Endothelial cell (in vitro differentiated cells): ENCODE results near the gene GPHN. TPM values are rescaled to one million over a fixed set of nuclear protein-coding genes. Genes with fewer than 3 reads are reported as not detected.
A peak's percentile ranks its signal among the peaks of the same experiment; 100 is the strongest.
"Not testable (repeated sequence)": the region's sequence is repeated elsewhere in the genome, so short reads cannot be mapped to it uniquely, and the experiment has no call there.

Source experiments
- DNase-seq: peaks from one replicate; pipeline ENCODE4 v3.0.0; 2021; ENCODE audit warnings: low spot score
- H3K27ac Mint-ChIP-seq: one replicate; pipeline ENCODE4 v1.8.0; 2021; ENCODE audit warnings: mixed read lengths, inconsistent platforms; ENCODE audit not compliant: unreplicated experiment
- H3K27me3 Mint-ChIP-seq: one replicate; pipeline ENCODE4 v1.8.0; 2021; ENCODE audit warnings: mild to moderate bottlenecking, moderate library complexity, mixed read lengths, inconsistent platforms; ENCODE audit not compliant: unreplicated experiment
- H3K36me3 Mint-ChIP-seq: one replicate; pipeline ENCODE4 v1.8.0; 2021; ENCODE audit warnings: mild to moderate bottlenecking, low read depth, mixed read lengths, inconsistent platforms; ENCODE audit not compliant: unreplicated experiment
- H3K4me1 Mint-ChIP-seq: one replicate; pipeline ENCODE4 v1.8.0; 2021; ENCODE audit warnings: mild to moderate bottlenecking, mixed read lengths, inconsistent platforms; ENCODE audit not compliant: unreplicated experiment
- H3K4me3 Mint-ChIP-seq: one replicate; pipeline ENCODE4 v1.8.0; 2021; ENCODE audit warnings: mild to moderate bottlenecking, mixed read lengths, inconsistent platforms; ENCODE audit not compliant: unreplicated experiment
- H3K9me3 Mint-ChIP-seq: one replicate; pipeline ENCODE4 v1.8.0; 2021; ENCODE audit warnings: mixed read lengths, inconsistent platforms; ENCODE audit not compliant: unreplicated experiment
- CTCF ChIP-seq: fragments of 200-600 bp; sonication (generic); IDR thresholded peaks from one replicate; pipeline ENCODE4 v1.5.0; 2021; ENCODE audit warnings: antibody characterized with exemption; ENCODE audit not compliant: unreplicated experiment
- total RNA-seq: library from RNA; stranded (reverse); fragmentation: NEBNext Ultra II Directional; extraction: Animal tissue kit (Norgen Biotek cat#: 25700); gene quantifications from one replicate; pipeline ENCODE4 v1.2.1, GENCODE V29; 2021; ENCODE audit not compliant: unreplicated experiment

GPHN gene
- total RNA-seq, 1 donor from 2014 or later, result 30.0 TPM

- Mint-ChIP-seq H3K4me1 (peaks cover 6% of the 10 kb centered on the region), H3K36me3 (peaks cover 16% of the 10 kb centered on the region), H3K27me3 (no peaks in the 10 kb centered on the region), H3K9me3 (no peaks in the 10 kb centered on the region), H3K27ac (no peak overlapping the region), H3K4me3 (no peak overlapping the region)
- no peak for DNase-seq
- TF ChIP-seq CTCF, result no peak
These were observed 209.7 kb downstream of the GPHN start for GRCh38 chr14:66717561-66718140.

- no peak for DNase-seq
- Mint-ChIP-seq H3K9me3 (peaks cover 14% of the 10 kb centered on the region), H3K4me1 (peaks cover 3% of the 10 kb centered on the region), H3K36me3 (peaks cover 20% of the 10 kb centered on the region), H3K27ac (no peak overlapping the region), H3K4me3 (no peak overlapping the region), H3K27me3 (no peaks in the 10 kb centered on the region)
- no peak for TF ChIP-seq CTCF
These were observed 217.0 kb downstream of the GPHN start for GRCh38 chr14:66724996-66725395.

GRCh38 chr14:66731298-66731697 is 223.4 kb downstream of the GPHN start:
- Mint-ChIP-seq H3K36me3 (peaks cover 44% of the 10 kb centered on the region), H3K4me3 (peak overlapping the region; percentile 79), H3K9me3 (peaks cover 30% of the 10 kb centered on the region)
- not testable (repeated sequence) for H3K27me3 Mint-ChIP-seq, H3K4me1 Mint-ChIP-seq, DNase-seq, H3K27ac Mint-ChIP-seq

GRCh38 chr14:66735853-66736252 is 227.9 kb downstream of the GPHN start:
- no peak overlapping the region for H3K4me3 Mint-ChIP-seq
- H3K4me1 Mint-ChIP-seq, result no peaks in the 10 kb centered on the region
- no peak for TF ChIP-seq CTCF
- H3K9me3 Mint-ChIP-seq, result peaks cover 13% of the 10 kb centered on the region
- DNase-seq, result no peak
- peaks cover 31% of the 10 kb centered on the region for H3K36me3 Mint-ChIP-seq
- H3K27ac Mint-ChIP-seq, result no peak overlapping the region
- peaks cover 3% of the 10 kb centered on the region for H3K27me3 Mint-ChIP-seq

GRCh38 chr14:66739826-66740225 is 231.9 kb downstream of the GPHN start:
- no peaks in the 10 kb centered on the region for H3K9me3 Mint-ChIP-seq
- no peak for DNase-seq
- no peaks in the 10 kb centered on the region for H3K27me3 Mint-ChIP-seq
- no peak overlapping the region for H3K27ac Mint-ChIP-seq
- peaks cover 10% of the 10 kb centered on the region for H3K36me3 Mint-ChIP-seq
- H3K4me3 Mint-ChIP-seq, result no peak overlapping the region
- H3K4me1 Mint-ChIP-seq, result no peaks in the 10 kb centered on the region
- no peak for TF ChIP-seq CTCF
